IgD-negative memory B cell (primary cell): ENCODE data around the gene IFT22. TPM values are rescaled to one million over a fixed set of nuclear protein-coding genes. Genes with fewer than 3 reads are reported as not detected.
"Not testable (repeated sequence)": the region's sequence is repeated elsewhere in the genome, so short reads cannot be mapped to it uniquely, and the experiment has no call there.

Experiments used
- H3K27ac Mint-ChIP-seq, 3 donors: one replicate each; pipeline ENCODE4 v1.8.0; 2020 to 2022; ENCODE audit warnings: mild to moderate bottlenecking in 3 of 3, mixed read lengths in 3 of 3, moderate library complexity in 1 of 3
- H3K27me3 Mint-ChIP-seq: one replicate; pipeline ENCODE4 v1.8.0; 2021; ENCODE audit warnings: mixed read lengths
- H3K36me3 Mint-ChIP-seq: one replicate; pipeline ENCODE4 v1.8.0; 2020; ENCODE audit warnings: mild to moderate bottlenecking, mixed read lengths
- H3K4me1 Mint-ChIP-seq, 3 donors: one replicate each; pipeline ENCODE4 v1.8.0; 2020 to 2022; ENCODE audit warnings: mixed read lengths in 3 of 3, mild to moderate bottlenecking in 1 of 3
- H3K4me3 Mint-ChIP-seq, 4 donors: one replicate each; pipeline ENCODE4 v1.8.0; 2020 to 2022; ENCODE audit warnings: mild to moderate bottlenecking in 4 of 4, mixed read lengths in 4 of 4, moderate library complexity in 3 of 4
- H3K9me3 Mint-ChIP-seq, 3 donors: one replicate each; pipeline ENCODE4 v1.8.0; 2020 to 2021; ENCODE audit warnings: mixed read lengths in 3 of 3, mild to moderate bottlenecking in 1 of 3
- polyA plus RNA-seq: library from polyadenylated mRNA; unstranded; fragments of 300-500 nt; fragmentation: Illumina TruSeq; gene quantifications from one replicate; pipeline ENCODE4 v1.2.3, GENCODE V29; 2021

The IFT22 gene
- polyA plus RNA-seq, 1 donor from 2014 or later: 5.3 TPM

- Mint-ChIP-seq H3K36me3 (no peaks in the 10 kb centered on the region), H3K27me3 (peaks cover 22% of the 10 kb centered on the region), H3K27ac (no peak overlapping the region), H3K9me3 (no peaks in the 10 kb centered on the region), H3K4me1 (no peaks in the 10 kb centered on the region), H3K4me3 (no peak overlapping the region)
These were observed 44.5 kb downstream of the IFT22 start for GRCh38 chr7:101277155-101277554.

GRCh38 chr7:101273206-101273605 lies 48.4 kb downstream of the IFT22 start:
- no peak overlapping the region for H3K27ac Mint-ChIP-seq
- H3K4me1 Mint-ChIP-seq: no peaks in the 10 kb centered on the region
- no peak overlapping the region for H3K4me3 Mint-ChIP-seq
- peaks cover 19% of the 10 kb centered on the region for H3K27me3 Mint-ChIP-seq
- peaks cover 0 to 2% (median 0%) of the 10 kb centered on the region in 3 donors for H3K9me3 Mint-ChIP-seq
- no peaks in the 10 kb centered on the region for H3K36me3 Mint-ChIP-seq

DNA sequence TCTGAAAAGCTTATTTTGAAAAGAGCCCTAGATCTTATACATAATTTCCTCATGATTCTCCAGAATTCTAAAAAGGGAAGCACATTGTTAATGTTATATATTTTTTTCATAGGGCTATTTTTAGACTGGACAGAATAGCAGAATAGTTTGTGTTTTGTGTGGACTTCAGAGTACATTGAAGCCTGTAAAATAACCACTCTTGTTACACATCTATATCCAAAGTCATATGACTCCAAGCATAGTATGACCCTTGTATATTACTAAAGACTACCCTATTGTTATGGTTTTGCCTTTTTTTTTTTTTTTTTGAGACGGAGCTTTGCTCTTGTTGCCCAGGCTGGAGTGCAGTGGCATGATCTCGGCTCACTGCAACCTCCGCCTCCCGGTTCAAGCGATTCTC lies 50.6 kb downstream of the IFT22 start:
- no peak overlapping the region for H3K27ac Mint-ChIP-seq
- peaks cover 0 to 2% (median 0%) of the 10 kb centered on the region in 3 donors for H3K9me3 Mint-ChIP-seq
- H3K36me3 Mint-ChIP-seq: no peaks in the 10 kb centered on the region
- no peak overlapping the region for H3K4me3 Mint-ChIP-seq
- peaks cover 8% of the 10 kb centered on the region for H3K27me3 Mint-ChIP-seq
- H3K4me1 Mint-ChIP-seq: no peaks in the 10 kb centered on the region

DNA sequence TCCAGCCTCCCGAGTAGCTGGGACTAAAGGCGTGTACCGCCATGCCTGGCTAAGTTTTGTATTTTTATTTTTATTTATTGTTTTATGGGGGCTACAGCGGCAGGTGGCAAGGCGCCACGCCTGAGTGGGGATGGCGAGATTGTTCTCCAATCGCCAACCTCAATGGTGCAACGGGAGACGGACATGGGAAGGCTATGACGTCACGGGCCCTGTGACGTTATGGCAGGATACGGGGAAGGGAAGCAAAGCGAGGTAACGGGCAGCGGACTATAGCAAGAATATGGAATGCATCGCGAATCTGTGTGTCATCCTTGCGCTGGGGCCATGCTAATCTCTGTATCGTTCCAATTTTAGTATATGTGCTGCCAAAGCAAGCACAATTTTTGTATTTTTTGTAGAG lies 51.9 kb downstream of the IFT22 start:
- Mint-ChIP-seq H3K27me3 (peaks cover 7% of the 10 kb centered on the region), H3K36me3 (no peaks in the 10 kb centered on the region), H3K4me1 (peaks cover 0 to 4% (median 0%) of the 10 kb centered on the region in 3 donors), H3K27ac (no peak overlapping the region), H3K4me3 (no peak overlapping the region), H3K9me3 (peaks cover 0 to 2% (median 0%) of the 10 kb centered on the region in 3 donors)

GRCh38 chr7:101265622-101266516 lies 55.7 kb downstream of the IFT22 start:
- H3K9me3 Mint-ChIP-seq: peaks cover 0 to 2% (median 0%) of the 10 kb centered on the region in 3 donors
- peaks cover 8% of the 10 kb centered on the region for H3K27me3 Mint-ChIP-seq
- H3K4me3 Mint-ChIP-seq: no peak overlapping the region
- peak overlapping the region in 1 of 3 donors; percentile 3 for H3K27ac Mint-ChIP-seq
- H3K4me1 Mint-ChIP-seq: peaks cover 0 to 6% (median 0%) of the 10 kb centered on the region in 3 donors
- H3K36me3 Mint-ChIP-seq: no peaks in the 10 kb centered on the region

- H3K27ac Mint-ChIP-seq, H3K4me3 Mint-ChIP-seq, H3K36me3 Mint-ChIP-seq, H3K4me1 Mint-ChIP-seq, H3K9me3 Mint-ChIP-seq, H3K27me3 Mint-ChIP-seq: not testable (repeated sequence)
These were observed 57.4 kb downstream of the IFT22 start for GRCh38 chr7:101264102-101264706.

Other genes starting within 250 kb of the IFT22 start
- gene TRIM56, start 236.3 kb downstream of the IFT22 start, polyA plus RNA-seq: 15.0 TPM
- not detected for gene SERPINE1, start 194.7 kb downstream of the IFT22 start, polyA plus RNA-seq
- 8.3 TPM for gene AP1S1, start 167.3 kb downstream of the IFT22 start, polyA plus RNA-seq
- gene VGF, start 156.2 kb downstream of the IFT22 start, polyA plus RNA-seq: not detected
- gene NAT16, start 141.5 kb downstream of the IFT22 start, polyA plus RNA-seq: not detected
- not detected for gene MOGAT3, start 120.8 kb downstream of the IFT22 start, polyA plus RNA-seq
- gene PLOD3, start 104.2 kb downstream of the IFT22 start, polyA plus RNA-seq: 16.8 TPM
- gene ZNHIT1, start 103.6 kb downstream of the IFT22 start, polyA plus RNA-seq: 54.4 TPM
- gene CLDN15, start 84.0 kb downstream of the IFT22 start, polyA plus RNA-seq: 2.2 TPM
- gene FIS1, start 76.7 kb downstream of the IFT22 start, polyA plus RNA-seq: 172 TPM
- not detected for gene COL26A1, start 41.1 kb upstream of the IFT22 start, polyA plus RNA-seq